B cell (primary cell): ENCODE results near the gene FBP1. TPM values are rescaled to one million over a fixed set of nuclear protein-coding genes. Genes with fewer than 3 reads are reported as not detected.

ENCODE experiments used
- ATAC-seq: fragments of 200-7000 bp; cut with Tn5 transposase; one replicate; pipeline ENCODE4 v1.10.0; 2021; ENCODE audit warnings: low read depth, mild to moderate bottlenecking, moderate number of reproducible peaks, moderate library complexity
- CTCF ChIA-PET: fragments of 350-600 bp; sonication (Branson Sonifier 250); formaldehyde crosslinking; loops from one replicate; lab custom pipeline; 2021; ENCODE audit warnings: antibody characterized with exemption, inconsistent platforms; lab: Charles Lee
- POLR2A ChIA-PET: fragments of 350-600 bp; sonication (Branson Sonifier 250); formaldehyde crosslinking; loops from one replicate; lab custom pipeline; 2021; ENCODE audit warnings: antibody characterized with exemption; lab: Charles Lee
- DNase-seq: peaks from one replicate; pipeline ENCODE4 v3.0.0; 2013
- H2AFZ ChIP-seq: 2 replicates; pipeline ENCODE4 v1.6.1; 2012; ENCODE audit warnings: mild to moderate bottlenecking, low read depth, low read length; ENCODE audit not compliant: insufficient read depth, poor library complexity, severe bottlenecking
- H3K27ac ChIP-seq, 2 donors: 1 replicate in 1 of 2; 2 replicates in 1 of 2; pipeline ENCODE4 v1.5.1; 2012 to 2013; ENCODE audit warnings: low read length in 2 of 2, mild to moderate bottlenecking in 2 of 2, moderate library complexity in 1 of 2
- H3K27me3 ChIP-seq, 4 experiments: fragments of 200-600 bp in 1 of 4; sonication (generic) in 1 of 4; replicated peaks in 1 of 4; 1 replicate in 2 of 4; 2 replicates in 2 of 4; pipeline versions ENCODE4 v1.6.1 to v1.7.0; 2013 to 2016; ENCODE audit warnings: low read length in 3 of 4, mild to moderate bottlenecking in 2 of 4, mixed read lengths in 1 of 4, moderate library complexity in 1 of 4; ENCODE audit not compliant: insufficient read depth in 4 of 4, control insufficient read depth in 3 of 4; ENCODE audit errors: control extremely low read depth in 1 of 4
- H3K36me3 ChIP-seq, 2 experiments: replicated peaks in 1 of 2; 1 replicate in 1 of 2; 2 replicates in 1 of 2; pipeline versions ENCODE4 v1.6.1 to v1.7.1; 2013; ENCODE audit warnings: low read length in 1 of 2; ENCODE audit not compliant: insufficient read depth in 2 of 2, control insufficient read depth in 1 of 2; ENCODE audit errors: control extremely low read depth in 1 of 2, extremely low read depth in 1 of 2
- H3K4me1 ChIP-seq, 2 donors: fragments of 200-600 bp in 1 of 2; sonication (generic) in 1 of 2; 1 replicate in 1 of 2; 2 replicates in 1 of 2; pipeline versions ENCODE4 v1.5.1 to v1.6.1; 2013 to 2017; ENCODE audit warnings: low read length in 2 of 2; ENCODE audit not compliant: control insufficient read depth in 2 of 2, insufficient read depth in 2 of 2
- H3K4me2 ChIP-seq: replicated peaks from 2 replicates; pipeline ENCODE3; 2012; ENCODE audit warnings: mild to moderate bottlenecking, low read depth, low read length; ENCODE audit not compliant: poor library complexity, severe bottlenecking
- H3K4me3 ChIP-seq, 5 experiments: fragments of 200-600 bp in 1 of 5; sonication (generic) in 1 of 5; 1 replicate in 3 of 5; 2 replicates in 2 of 5; pipeline versions ENCODE4 v1.5.1 to v1.7.0; 2011 to 2016; ENCODE audit warnings: low read length in 4 of 5, mild to moderate bottlenecking in 4 of 5, low read depth in 2 of 5, control low read depth in 1 of 5, moderate library complexity in 1 of 5; ENCODE audit not compliant: insufficient read depth in 1 of 5; ENCODE audit errors: control extremely low read depth in 1 of 5, extremely low read depth in 1 of 5
- H3K79me2 ChIP-seq: fragments of 200-600 bp; sonication (generic); one replicate; pipeline ENCODE4 v1.6.0; 2016; ENCODE audit warnings: low read length; ENCODE audit not compliant: control insufficient read depth, insufficient read depth
- H3K9ac ChIP-seq: fragments of 200-600 bp; sonication (generic); 2 replicates; pipeline ENCODE4 v1.6.1; 2017; ENCODE audit warnings: mild to moderate bottlenecking, low read length, moderate library complexity
- H3K9me3 ChIP-seq, 3 donors: one replicate each; pipeline versions ENCODE4 v1.6.1 to v1.7.1; 2013; ENCODE audit warnings: low read length in 2 of 3; ENCODE audit not compliant: control insufficient read depth in 2 of 3, insufficient read depth in 1 of 3; ENCODE audit errors: control extremely low read depth in 1 of 3
- H4K20me1 ChIP-seq: 2 replicates; pipeline ENCODE4 v1.6.0; 2012; ENCODE audit warnings: mild to moderate bottlenecking, low read length; ENCODE audit not compliant: insufficient read depth, control insufficient read depth, poor library complexity, severe bottlenecking
- H3K27ac Mint-ChIP-seq: one replicate; pipeline ENCODE4 v1.8.0; 2021; ENCODE audit warnings: mixed read lengths
- H3K27me3 Mint-ChIP-seq: one replicate; pipeline ENCODE4 v1.8.0; 2021; ENCODE audit warnings: mixed read lengths
- H3K4me1 Mint-ChIP-seq: one replicate; pipeline ENCODE4 v1.8.0; 2021; ENCODE audit warnings: mixed read lengths
- H3K4me3 Mint-ChIP-seq: one replicate; pipeline ENCODE4 v1.8.0; 2021; ENCODE audit warnings: mixed read lengths
- H3K9me3 Mint-ChIP-seq: one replicate; pipeline ENCODE4 v1.8.0; 2022; ENCODE audit warnings: mixed read lengths; ENCODE audit not compliant: insufficient read depth
- CTCF ChIP-seq: fragments of 200-600 bp; IDR thresholded peaks from one replicate; pipeline ENCODE4 v1.8.0; 2022; ENCODE audit warnings: antibody characterized with exemption, mild to moderate bottlenecking
- EZH2 ChIP-seq: IDR thresholded peaks from 2 replicates; pipeline ENCODE4 v1.6.1; 2012; ENCODE audit warnings: borderline replicate concordance, low read depth, mild to moderate bottlenecking, moderate library complexity, low read length; ENCODE audit not compliant: insufficient read depth, poor library complexity, severe bottlenecking
- WGBS: methylation state at CpG from one replicate; pipeline ENCODE4 v1.1.5; 2013; ENCODE audit warnings: missing lambda C conversion rate; ENCODE audit not compliant: insufficient coverage; 5-methylcytosine and 5-hydroxymethylcytosine counted together
- intact Hi-C: fragments of 100-400 bp; cut with micrococcal nuclease; formaldehyde crosslinking; loops from one replicate; pipeline ENCODE4 v1.10.0; 2022
- polyA plus RNA-seq: library from polyadenylated mRNA; depleted of rRNA; stranded (reverse); fragments of >200 nt; gene quantifications from 2 replicates; pipeline ENCODE4 v1.2.3, GENCODE V29; 2012
- total RNA-seq, 2 donors: library from RNA; stranded (reverse); fragments of 120-200 nt in 1 of 2; gene quantifications; 1 replicate in 1 of 2; 2 replicates in 1 of 2; pipeline versions ENCODE4 v1.2.3 to v1.2.4, GENCODE V29; 2013 to 2022

FBP1 gene
- total and polyA plus RNA-seq, 2 donors (not counting 1 experiment from before 2014, with no cell fraction given) = 2.8 TPM

GRCh38 chr9:94625835-94626234 is 13.5 kb downstream of the FBP1 start:
- DNase-seq (no peak), ATAC-seq (no peak)
- no peak overlapping the region for H3K4me3 ChIP-seq
- H3K4me1 Mint-ChIP-seq = no peaks in the 10 kb centered on the region
- no peaks in the 10 kb centered on the region for H4K20me1 ChIP-seq
- no peaks in the 10 kb centered on the region for H3K4me1 ChIP-seq
- no peak overlapping the region for H3K4me2 ChIP-seq
- no peak overlapping the region for H3K4me3 Mint-ChIP-seq
- H3K36me3 ChIP-seq = no peaks in the 10 kb centered on the region
- no peak overlapping the region for H2AFZ ChIP-seq
- CTCF ChIA-PET = interaction anchor here (0.5 to 0.9 kb wide), 2 partner anchors 9 to 580 kb away, joined by 3 to 4 read pairs; no protein-coding TSS in a partner anchor
- WGBS = 52% methylated on average over 9 of the region's 12 CpGs
- no peaks in the 10 kb centered on the region for H3K79me2 ChIP-seq
- intact Hi-C loops = no loop called here
- TF ChIP-seq EZH2 = no peak
- no peak for TF ChIP-seq CTCF
- H3K9me3 Mint-ChIP-seq = no peaks in the 10 kb centered on the region
- H3K9me3 ChIP-seq = no peaks in the 10 kb centered on the region
- no peak overlapping the region for H3K27ac ChIP-seq
- POLR2A ChIA-PET = no interaction called here
- H3K9ac ChIP-seq = no peak overlapping the region
- no peak overlapping the region for H3K27ac Mint-ChIP-seq
- peaks cover 0 to 3% (median 0%) of the 10 kb centered on the region in 4 experiments for H3K27me3 ChIP-seq
- H3K27me3 Mint-ChIP-seq = peaks cover 7% of the 10 kb centered on the region

- TF ChIP-seq EZH2 (no peak), CTCF (no peak)
- POLR2A ChIA-PET = no interaction called here
- Histone ChIP-seq H3K9me3 (no peaks in the 10 kb centered on the region), H4K20me1 (no peaks in the 10 kb centered on the region), H3K4me1 (no peaks in the 10 kb centered on the region), H3K4me3 (no peak overlapping the region), H3K9ac (no peak overlapping the region), H3K79me2 (no peaks in the 10 kb centered on the region), H2AFZ (no peak overlapping the region), H3K36me3 (no peaks in the 10 kb centered on the region), H3K27me3 (peaks cover 0 to 3% (median 0%) of the 10 kb centered on the region in 4 experiments), H3K4me2 (no peak overlapping the region), H3K27ac (no peak overlapping the region)
- intact Hi-C loops = no loop called here
- 100% methylated on average over 1 of the region's 4 CpGs for WGBS
- no peak for ATAC-seq
- H3K4me3 Mint-ChIP-seq = no peak overlapping the region
- H3K27ac Mint-ChIP-seq = no peak overlapping the region
- peaks cover 10% of the 10 kb centered on the region for H3K27me3 Mint-ChIP-seq
- DNase-seq = no peak
- CTCF ChIA-PET = no interaction called here
- no peaks in the 10 kb centered on the region for H3K4me1 Mint-ChIP-seq
- H3K9me3 Mint-ChIP-seq = no peaks in the 10 kb centered on the region
Measured at GRCh38 chr9:94624629-94625028, 14.7 kb downstream of the FBP1 start.
